ENCODE data around the gene KTN1.

GRCh38 chr14:55572578-55572977 is 7.4 kb upstream of the KTN1 start:
- TF ChIP-seq CTCF (IDR thresholded peaks at IDR 0.05) (no peak), EP300 (IDR thresholded peaks at IDR 0.05) (no peak), POLR2A (IDR thresholded peaks at IDR 0.05) (no peak)

Data from tibial nerve (tissue), 4 donors.